ENCODE measurements around the gene SMYD3.

GRCh38 chr1:246018146-246018545 lies 488.9 kb downstream of the SMYD3 start:
- TF ChIP-seq, protein P1, sequence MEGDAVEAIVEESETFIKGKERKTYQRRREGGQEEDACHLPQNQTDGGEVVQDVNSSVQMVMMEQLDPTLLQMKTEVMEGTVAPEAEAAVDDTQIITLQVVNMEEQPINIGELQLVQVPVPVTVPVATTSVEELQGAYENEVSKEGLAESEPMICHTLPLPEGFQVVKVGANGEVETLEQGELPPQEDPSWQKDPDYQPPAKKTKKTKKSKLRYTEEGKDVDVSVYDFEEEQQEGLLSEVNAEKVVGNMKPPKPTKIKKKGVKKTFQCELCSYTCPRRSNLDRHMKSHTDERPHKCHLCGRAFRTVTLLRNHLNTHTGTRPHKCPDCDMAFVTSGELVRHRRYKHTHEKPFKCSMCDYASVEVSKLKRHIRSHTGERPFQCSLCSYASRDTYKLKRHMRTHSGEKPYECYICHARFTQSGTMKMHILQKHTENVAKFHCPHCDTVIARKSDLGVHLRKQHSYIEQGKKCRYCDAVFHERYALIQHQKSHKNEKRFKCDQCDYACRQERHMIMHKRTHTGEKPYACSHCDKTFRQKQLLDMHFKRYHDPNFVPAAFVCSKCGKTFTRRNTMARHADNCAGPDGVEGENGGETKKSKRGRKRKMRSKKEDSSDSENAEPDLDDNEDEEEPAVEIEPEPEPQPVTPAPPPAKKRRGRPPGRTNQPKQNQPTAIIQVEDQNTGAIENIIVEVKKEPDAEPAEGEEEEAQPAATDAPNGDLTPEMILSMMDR (IDR thresholded peaks at IDR 0.05): no peak
- no peak for TF ChIP-seq POLR2A (IDR thresholded peaks at IDR 0.05)
